Neutrophil (primary cell): ENCODE results near the gene RGS13.
"Not testable (repeated sequence)": the region's sequence is repeated elsewhere in the genome, so short reads cannot be mapped to it uniquely, and the experiment has no call there.

Experiments used
- H3K27ac ChIP-seq: fragments of 200-600 bp; sonication (generic); 2 replicates; pipeline ENCODE4 v1.5.1; 2016; ENCODE audit warnings: mild to moderate bottlenecking, moderate library complexity
- H3K27me3 ChIP-seq: fragments of 200-600 bp; sonication (generic); 2 replicates; pipeline ENCODE4 v1.6.0; 2016; ENCODE audit warnings: mild to moderate bottlenecking
- H3K36me3 ChIP-seq: fragments of 200-600 bp; sonication (generic); 2 replicates; pipeline ENCODE4 v1.5.1; 2017
- H3K4me1 ChIP-seq, 2 experiments: fragments of 200-600 bp in 1 of 2; sonication (generic) in 1 of 2; 1 replicate in 1 of 2; 2 replicates in 1 of 2; pipeline versions ENCODE4 v1.5.1 to v1.6.1; 2013 to 2016; ENCODE audit warnings: low read depth in 1 of 2, low read length in 1 of 2, mild to moderate bottlenecking in 1 of 2, moderate library complexity in 1 of 2; ENCODE audit not compliant: control insufficient read depth in 1 of 2, insufficient read depth in 1 of 2
- H3K4me3 ChIP-seq, 2 experiments: fragments of 200-600 bp in 1 of 2; sonication (generic) in 1 of 2; 1 replicate in 1 of 2; 2 replicates in 1 of 2; pipeline ENCODE4 v1.5.1; 2013 to 2016; ENCODE audit warnings: low read depth in 1 of 2, low read length in 1 of 2, mild to moderate bottlenecking in 1 of 2, moderate library complexity in 1 of 2
- H3K9me3 ChIP-seq: fragments of 200-600 bp; sonication (generic); 2 replicates; pipeline ENCODE4 v1.5.1; 2016
- TF ChIP-seq, protein P1 (sequence below): fragments of 200-600 bp; sonication (generic); IDR thresholded peaks from 2 replicates; pipeline ENCODE4 v1.5.1; 2016; ENCODE audit warnings: antibody characterized with exemption

RGS13 gene

DNA sequence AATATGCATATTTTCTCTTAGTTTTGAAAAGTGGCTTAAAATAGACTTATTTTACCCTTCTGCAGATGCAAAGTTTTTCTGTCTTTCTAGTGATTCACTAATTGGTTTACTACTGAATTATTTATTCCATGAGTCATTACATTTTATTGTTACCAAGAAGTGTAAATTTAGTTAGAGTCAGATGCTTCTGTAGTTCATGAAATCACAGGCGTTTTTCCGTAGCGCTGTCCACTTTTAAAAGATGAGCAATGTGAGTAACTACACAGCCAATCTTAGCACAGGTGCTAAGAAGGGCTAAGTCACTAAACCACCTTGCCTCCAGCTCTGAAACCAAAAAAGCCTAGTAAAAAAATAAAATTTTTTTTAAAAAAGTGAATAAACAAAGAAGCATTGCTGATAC lies 24.7 kb downstream of the RGS13 start:
- no peak overlapping the region for H3K27ac ChIP-seq
- TF ChIP-seq, protein P1, sequence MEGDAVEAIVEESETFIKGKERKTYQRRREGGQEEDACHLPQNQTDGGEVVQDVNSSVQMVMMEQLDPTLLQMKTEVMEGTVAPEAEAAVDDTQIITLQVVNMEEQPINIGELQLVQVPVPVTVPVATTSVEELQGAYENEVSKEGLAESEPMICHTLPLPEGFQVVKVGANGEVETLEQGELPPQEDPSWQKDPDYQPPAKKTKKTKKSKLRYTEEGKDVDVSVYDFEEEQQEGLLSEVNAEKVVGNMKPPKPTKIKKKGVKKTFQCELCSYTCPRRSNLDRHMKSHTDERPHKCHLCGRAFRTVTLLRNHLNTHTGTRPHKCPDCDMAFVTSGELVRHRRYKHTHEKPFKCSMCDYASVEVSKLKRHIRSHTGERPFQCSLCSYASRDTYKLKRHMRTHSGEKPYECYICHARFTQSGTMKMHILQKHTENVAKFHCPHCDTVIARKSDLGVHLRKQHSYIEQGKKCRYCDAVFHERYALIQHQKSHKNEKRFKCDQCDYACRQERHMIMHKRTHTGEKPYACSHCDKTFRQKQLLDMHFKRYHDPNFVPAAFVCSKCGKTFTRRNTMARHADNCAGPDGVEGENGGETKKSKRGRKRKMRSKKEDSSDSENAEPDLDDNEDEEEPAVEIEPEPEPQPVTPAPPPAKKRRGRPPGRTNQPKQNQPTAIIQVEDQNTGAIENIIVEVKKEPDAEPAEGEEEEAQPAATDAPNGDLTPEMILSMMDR = no peak
- no peaks in the 10 kb centered on the region for H3K9me3 ChIP-seq
- no peak overlapping the region for H3K4me3 ChIP-seq
- H3K27me3 ChIP-seq = no peaks in the 10 kb centered on the region
- H3K4me1 ChIP-seq = no peaks in the 10 kb centered on the region
- H3K36me3 ChIP-seq = no peaks in the 10 kb centered on the region

DNA sequence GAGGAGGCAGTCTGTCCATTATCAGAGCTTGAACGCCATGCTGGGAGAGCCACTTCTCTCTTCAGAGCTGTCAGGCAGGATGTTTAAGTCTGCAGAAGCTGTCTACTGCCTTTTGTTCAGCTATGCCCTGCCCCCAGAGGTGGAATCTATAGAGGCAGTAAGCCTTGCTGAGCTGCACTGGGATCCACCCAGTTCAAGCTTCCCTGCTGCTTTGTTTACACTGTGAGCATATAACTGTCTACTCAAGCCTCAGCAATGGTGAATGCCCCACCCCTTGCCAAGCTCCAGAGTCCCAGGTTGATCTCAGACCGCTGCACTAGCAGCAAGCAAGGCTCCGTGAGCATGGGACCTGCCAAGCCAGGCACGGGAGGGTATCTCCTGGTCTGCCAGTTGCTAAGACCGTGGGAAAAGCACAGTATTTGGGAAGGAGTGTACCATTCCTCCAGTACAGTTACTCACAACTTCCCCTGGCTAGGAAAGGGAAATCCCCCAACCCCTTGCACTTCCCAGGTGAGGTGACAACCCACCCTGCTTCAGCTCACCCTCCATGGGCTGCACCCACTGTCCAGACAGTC lies 32.5 kb downstream of the RGS13 start:
- TF ChIP-seq, protein P1 = no peak
- H3K4me3 ChIP-seq = no peak overlapping the region
- H3K9me3 ChIP-seq = no peaks in the 10 kb centered on the region
- no peaks in the 10 kb centered on the region for H3K4me1 ChIP-seq
- no peaks in the 10 kb centered on the region for H3K27me3 ChIP-seq
- H3K27ac ChIP-seq = no peak overlapping the region
- H3K36me3 ChIP-seq = no peaks in the 10 kb centered on the region

DNA sequence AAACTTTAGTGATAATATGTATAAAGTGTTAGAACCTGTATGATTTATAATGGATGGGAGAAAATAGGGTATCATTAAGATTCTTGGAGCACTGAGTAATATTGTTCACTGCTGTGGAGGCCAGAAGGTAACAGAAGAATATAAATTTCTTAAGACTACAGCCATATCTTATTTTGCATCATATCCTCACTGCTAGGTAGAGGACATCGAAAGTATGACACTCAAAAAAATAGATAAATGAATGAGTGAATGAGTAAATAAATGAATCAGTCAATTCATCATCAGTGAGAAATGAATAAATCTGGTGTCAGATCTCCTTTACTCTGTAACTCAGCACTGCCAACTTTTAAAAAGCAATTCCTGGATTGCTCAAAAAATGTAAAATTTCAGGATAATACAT lies 33.2 kb downstream of the RGS13 start:
- Histone ChIP-seq H3K27me3 (no peaks in the 10 kb centered on the region), H3K9me3 (no peaks in the 10 kb centered on the region), H3K27ac (no peak overlapping the region), H3K4me3 (no peak overlapping the region), H3K4me1 (no peaks in the 10 kb centered on the region), H3K36me3 (no peaks in the 10 kb centered on the region)
- TF ChIP-seq, protein P1 = no peak

DNA sequence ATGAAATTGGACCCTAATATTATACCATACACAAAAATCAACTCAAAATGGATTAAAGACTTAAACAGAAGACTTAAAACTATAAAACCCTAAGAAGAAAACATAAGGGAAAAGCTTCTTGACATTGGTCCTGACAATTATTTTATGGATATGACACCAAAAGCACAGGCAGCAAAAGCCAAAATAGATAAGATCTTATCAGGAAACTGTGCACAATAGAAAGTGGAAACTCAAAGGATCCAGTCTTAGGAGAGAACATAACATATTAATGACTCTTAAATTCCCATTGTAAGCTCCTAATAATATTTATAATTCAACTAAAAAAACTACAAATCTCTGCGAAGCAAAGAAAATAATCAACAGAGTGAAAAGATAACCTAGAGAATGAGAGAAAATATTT lies 39.8 kb downstream of the RGS13 start:
- TF ChIP-seq, protein P1 = no peak
- Histone ChIP-seq H3K36me3 (no peaks in the 10 kb centered on the region), H3K4me1 (no peaks in the 10 kb centered on the region), H3K9me3 (no peaks in the 10 kb centered on the region), H3K27ac (no peak overlapping the region), H3K27me3 (no peaks in the 10 kb centered on the region), H3K4me3 (no peak overlapping the region)

DNA sequence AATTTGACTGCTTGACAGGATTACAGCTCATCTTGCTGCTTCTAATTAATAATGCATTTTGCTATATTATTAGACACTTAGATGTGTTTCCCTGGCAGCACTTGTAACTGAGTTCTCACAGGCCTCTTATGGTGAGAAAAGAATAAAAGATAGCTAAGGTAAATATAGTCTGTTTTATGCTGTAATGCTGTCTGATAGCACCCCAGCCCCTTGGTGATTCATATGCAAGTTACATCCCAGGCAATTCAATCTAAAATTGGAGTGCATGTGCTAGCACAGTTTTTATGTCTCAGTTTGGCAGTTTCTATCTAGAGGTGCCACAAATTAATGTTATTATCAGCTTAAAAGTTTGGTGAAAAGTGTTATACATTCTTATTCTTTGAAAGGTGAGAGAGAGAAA lies 42.2 kb downstream of the RGS13 start:
- Histone ChIP-seq H3K4me1 (no peaks in the 10 kb centered on the region), H3K9me3 (no peaks in the 10 kb centered on the region), H3K36me3 (no peaks in the 10 kb centered on the region), H3K27ac (no peak overlapping the region), H3K4me3 (no peak overlapping the region), H3K27me3 (no peaks in the 10 kb centered on the region)
- TF ChIP-seq, protein P1 = no peak

DNA sequence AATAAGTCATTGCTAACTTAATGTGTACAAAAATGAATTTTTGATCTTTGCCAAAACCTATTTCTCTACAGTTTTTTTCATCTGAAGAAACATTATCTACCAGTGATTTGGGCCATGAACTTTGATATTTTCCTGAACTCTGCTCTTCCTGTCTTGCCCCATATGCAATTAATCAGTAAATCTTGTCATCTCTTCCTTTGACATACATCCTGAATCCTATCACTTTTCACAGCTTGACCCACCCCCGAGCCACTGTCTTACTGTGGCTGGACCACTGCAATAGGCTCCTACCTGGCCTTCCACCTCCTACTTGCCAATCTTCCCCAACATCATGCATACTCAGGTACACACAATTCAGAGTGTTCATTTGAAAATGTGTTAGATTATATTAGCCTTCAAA lies 46.4 kb downstream of the RGS13 start:
- no peaks in the 10 kb centered on the region for H3K9me3 ChIP-seq
- no peak overlapping the region for H3K27ac ChIP-seq
- TF ChIP-seq, protein P1 = no peak
- no peaks in the 10 kb centered on the region for H3K4me1 ChIP-seq
- H3K36me3 ChIP-seq = no peaks in the 10 kb centered on the region
- H3K4me3 ChIP-seq = no peak overlapping the region
- H3K27me3 ChIP-seq = no peaks in the 10 kb centered on the region

DNA sequence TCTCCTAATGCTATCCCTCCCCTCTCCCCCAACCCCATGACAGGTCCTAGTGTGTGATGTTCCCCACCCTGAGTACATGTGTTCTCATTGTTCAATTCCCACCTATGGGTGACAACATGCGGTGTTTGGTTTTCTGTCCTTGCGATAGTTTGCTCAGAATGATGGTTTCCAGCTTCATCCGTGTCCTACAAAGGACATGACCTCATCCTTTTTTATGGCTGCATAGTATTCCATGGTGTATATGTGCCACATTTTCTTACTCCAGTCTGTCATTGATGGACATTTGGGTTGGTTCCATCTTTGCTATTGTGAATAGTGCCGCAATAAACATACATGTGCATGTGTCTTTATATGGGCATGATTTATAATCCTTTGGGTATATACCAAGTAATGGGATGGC lies 47.1 kb downstream of the RGS13 start:
- not testable (repeated sequence) for H3K27me3 ChIP-seq, H3K36me3 ChIP-seq, H3K27ac ChIP-seq, H3K4me3 ChIP-seq, H3K9me3 ChIP-seq, H3K4me1 ChIP-seq
